ENCODE measurements around the gene GABRR1. TPM values are rescaled to one million over a fixed set of nuclear protein-coding genes. Genes with fewer than 3 reads are reported as not detected.

Gene GABRR1
- 1 to 10 TPM in 1 of 2 donors, not detected in 1; 5.4 TPM for total RNA-seq

DNA sequence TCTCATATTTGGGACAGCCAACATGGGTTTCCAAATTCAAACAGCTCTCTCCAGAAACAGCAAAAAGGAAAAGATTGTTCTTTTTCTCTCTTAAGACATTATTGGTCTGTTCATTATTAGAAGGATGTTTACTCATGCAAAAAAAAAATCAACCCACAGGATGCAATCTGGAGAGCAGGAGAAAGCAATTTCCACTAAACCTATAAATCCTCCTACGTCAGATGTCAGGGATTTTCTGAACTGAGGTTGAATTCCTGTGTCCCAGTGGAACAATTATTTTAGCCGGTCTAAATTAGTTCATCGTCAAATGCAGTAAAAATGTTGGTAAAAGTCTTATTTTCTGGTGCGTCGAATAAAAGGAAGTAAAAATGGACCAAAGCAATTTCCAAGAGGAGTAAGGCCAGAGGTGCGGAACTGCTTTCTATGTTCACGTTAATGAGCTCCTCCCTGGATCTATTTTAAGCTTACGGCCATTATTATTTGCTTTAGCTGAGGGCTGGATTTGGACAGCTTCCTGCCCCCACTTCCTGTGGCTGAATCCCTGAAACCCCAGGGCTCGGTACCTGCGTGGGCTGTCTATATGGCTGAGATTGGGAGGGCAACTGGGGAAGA lies at the start of gene GABRR1:
Gene GABRR1 (minus strand): TSS at position 60 of the 612 bp plus-strand sequence. CDS start 36 bp downstream, at position 24.
- ATAC-seq (ENCODE audit: insufficient number of reproducible peaks, low FRiP score, low read depth) (no peak), DNase-seq (ENCODE audit: low spot score) (no peak)
- no peaks in the 10 kb centered on the region for H3K27me3 ChIP-seq (replicated peaks; ENCODE audit: insufficient read depth)
- peak within 1 kb of the TSS; percentile 48 to 50 for H3K27ac ChIP-seq
- TF ChIP-seq, protein P1, sequence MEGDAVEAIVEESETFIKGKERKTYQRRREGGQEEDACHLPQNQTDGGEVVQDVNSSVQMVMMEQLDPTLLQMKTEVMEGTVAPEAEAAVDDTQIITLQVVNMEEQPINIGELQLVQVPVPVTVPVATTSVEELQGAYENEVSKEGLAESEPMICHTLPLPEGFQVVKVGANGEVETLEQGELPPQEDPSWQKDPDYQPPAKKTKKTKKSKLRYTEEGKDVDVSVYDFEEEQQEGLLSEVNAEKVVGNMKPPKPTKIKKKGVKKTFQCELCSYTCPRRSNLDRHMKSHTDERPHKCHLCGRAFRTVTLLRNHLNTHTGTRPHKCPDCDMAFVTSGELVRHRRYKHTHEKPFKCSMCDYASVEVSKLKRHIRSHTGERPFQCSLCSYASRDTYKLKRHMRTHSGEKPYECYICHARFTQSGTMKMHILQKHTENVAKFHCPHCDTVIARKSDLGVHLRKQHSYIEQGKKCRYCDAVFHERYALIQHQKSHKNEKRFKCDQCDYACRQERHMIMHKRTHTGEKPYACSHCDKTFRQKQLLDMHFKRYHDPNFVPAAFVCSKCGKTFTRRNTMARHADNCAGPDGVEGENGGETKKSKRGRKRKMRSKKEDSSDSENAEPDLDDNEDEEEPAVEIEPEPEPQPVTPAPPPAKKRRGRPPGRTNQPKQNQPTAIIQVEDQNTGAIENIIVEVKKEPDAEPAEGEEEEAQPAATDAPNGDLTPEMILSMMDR (IDR thresholded peaks at IDR 0.05) = no peak
- peak within 1 kb of the TSS; percentile 64 for H3K4me3 ChIP-seq
- H3K4me1 ChIP-seq (ENCODE audit: control insufficient read depth in 1 of 2, low read depth in 2 of 2) = peaks cover 12 to 37% of the 10 kb centered on the region in 2 donors
- H3K9me3 ChIP-seq = no peaks in the 10 kb centered on the region
- H3K36me3 ChIP-seq = no peaks in the 10 kb centered on the region

DNA sequence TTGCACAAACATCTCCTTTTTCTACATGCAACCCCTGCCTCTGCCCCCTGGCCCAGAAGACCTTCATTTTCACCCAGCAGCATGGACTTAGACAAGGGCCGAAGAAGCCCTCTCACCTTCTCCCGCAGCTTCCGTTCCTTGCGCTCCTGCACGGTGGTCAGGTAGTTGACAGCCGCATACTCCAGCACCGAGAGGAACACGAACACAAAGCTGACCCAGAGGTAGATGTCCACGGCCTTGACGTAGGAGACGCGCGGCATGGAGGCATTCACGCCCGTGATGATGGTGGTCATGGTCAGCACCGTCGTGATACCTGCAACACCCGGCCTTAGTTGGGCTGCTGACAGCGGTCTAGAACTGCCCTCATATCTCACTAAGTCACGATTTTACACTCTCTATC lies 47.1 kb upstream of the GABRR1 start:
- ATAC-seq (ENCODE audit: insufficient number of reproducible peaks, low FRiP score, low read depth) (no peak), DNase-seq (ENCODE audit: low spot score) (no peak)
- H3K4me1 ChIP-seq (ENCODE audit: control insufficient read depth in 1 of 2, low read depth in 2 of 2) = no peaks in the 10 kb centered on the region
- H3K27ac ChIP-seq = no peak overlapping the region
- H3K4me3 ChIP-seq = no peak overlapping the region
- no peaks in the 10 kb centered on the region for H3K36me3 ChIP-seq
- H3K9me3 ChIP-seq = no peaks in the 10 kb centered on the region
- no peaks in the 10 kb centered on the region for H3K27me3 ChIP-seq (replicated peaks; ENCODE audit: insufficient read depth)
- TF ChIP-seq, protein P1 (IDR thresholded peaks at IDR 0.05) = no peak

DNA sequence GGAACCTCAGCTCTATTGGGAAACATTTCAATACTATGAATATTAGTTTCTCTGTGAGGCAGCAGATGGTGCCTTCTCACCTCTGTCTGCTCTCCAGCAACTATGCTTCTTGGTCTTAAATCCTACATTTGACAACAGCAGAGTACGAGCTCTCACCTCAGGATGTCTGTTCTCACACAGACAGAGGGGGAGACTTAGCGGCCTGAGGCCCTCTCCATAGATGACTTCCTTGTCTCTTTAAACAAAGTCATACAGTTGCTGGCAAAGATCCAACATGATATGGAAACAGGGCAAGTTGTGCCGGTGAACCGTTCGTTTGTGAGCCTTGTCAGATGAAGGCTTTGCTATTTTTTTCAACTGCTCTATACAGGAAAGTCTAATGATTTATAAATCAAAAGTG lies 43.7 kb upstream of the GABRR1 start:
- no peak for DNase-seq (ENCODE audit: low spot score)
- no peaks in the 10 kb centered on the region for H3K4me1 ChIP-seq (ENCODE audit: control insufficient read depth in 1 of 2, low read depth in 2 of 2)
- no peaks in the 10 kb centered on the region for H3K9me3 ChIP-seq
- no peaks in the 10 kb centered on the region for H3K36me3 ChIP-seq
- no peak for ATAC-seq (ENCODE audit: insufficient number of reproducible peaks, low FRiP score, low read depth)
- H3K27me3 ChIP-seq (replicated peaks; ENCODE audit: insufficient read depth) = no peaks in the 10 kb centered on the region
- H3K4me3 ChIP-seq = no peak overlapping the region
- no peak overlapping the region for H3K27ac ChIP-seq
- TF ChIP-seq, protein P1 (IDR thresholded peaks at IDR 0.05) = no peak

GRCh38 chr6:89260310-89260709 lies 43.2 kb upstream of the GABRR1 start:
- Histone ChIP-seq H3K4me1 (ENCODE audit: control insufficient read depth in 1 of 2, low read depth in 2 of 2) (no peaks in the 10 kb centered on the region), H3K36me3 (no peaks in the 10 kb centered on the region), H3K9me3 (no peaks in the 10 kb centered on the region), H3K4me3 (no peak overlapping the region), H3K27ac (no peak overlapping the region), H3K27me3 (replicated peaks; ENCODE audit: insufficient read depth) (no peaks in the 10 kb centered on the region)
- TF ChIP-seq, protein P1 (IDR thresholded peaks at IDR 0.05) = no peak
- DNase-seq (ENCODE audit: low spot score) (no peak), ATAC-seq (ENCODE audit: insufficient number of reproducible peaks, low FRiP score, low read depth) (no peak)

- DNase-seq (ENCODE audit: low spot score) (no peak), ATAC-seq (ENCODE audit: insufficient number of reproducible peaks, low FRiP score, low read depth) (no peak)
- H3K4me3 ChIP-seq = no peak overlapping the region
- TF ChIP-seq, protein P1 (IDR thresholded peaks at IDR 0.05) = no peak
- no peaks in the 10 kb centered on the region for H3K4me1 ChIP-seq (ENCODE audit: control insufficient read depth in 1 of 2, low read depth in 2 of 2)
- H3K36me3 ChIP-seq = no peaks in the 10 kb centered on the region
- no peak overlapping the region for H3K27ac ChIP-seq
- H3K27me3 ChIP-seq (replicated peaks; ENCODE audit: insufficient read depth) = no peaks in the 10 kb centered on the region
- no peaks in the 10 kb centered on the region for H3K9me3 ChIP-seq
These were observed 41.8 kb upstream of the GABRR1 start for GRCh38 chr6:89258912-89259311.

Measured in thoracic aorta (tissue), 2 donors.